HepG2 (cell line): ENCODE results near the gene BAHCC1. TPM values are rescaled to one million over a fixed set of nuclear protein-coding genes. Genes with fewer than 3 reads are reported as not detected.

Experiments
- CBX5 ChIP-seq: sonication (generic); formaldehyde crosslinking; IDR thresholded peaks from 2 replicates; pipeline ENCODE4 v1.4.0; 2020; ENCODE audit warnings: missing genetic modification reagents, borderline replicate concordance
- CCDC6 ChIP-seq: sonication (generic); formaldehyde crosslinking; IDR thresholded peaks from 2 replicates; pipeline ENCODE4 v1.8.1; 2022; ENCODE audit warnings: mild to moderate bottlenecking, missing genetic modification reagents, moderate library complexity
- EED ChIP-seq: sonication (generic); formaldehyde crosslinking; IDR thresholded peaks from 2 replicates; pipeline ENCODE4 v1.5.0; 2020; ENCODE audit warnings: mild to moderate bottlenecking, missing genetic modification reagents
- ELF1 ChIP-seq: sonication (generic); formaldehyde crosslinking; IDR thresholded peaks from 2 replicates; pipeline ENCODE4 v1.4.0; 2020; ENCODE audit warnings: missing genetic modification reagents
- FOSL2 ChIP-seq: sonication (generic); formaldehyde crosslinking; IDR thresholded peaks from 2 replicates; pipeline ENCODE4 v1.4.0; 2020; ENCODE audit warnings: missing genetic modification reagents
- HOXA9 ChIP-seq: sonication (generic); formaldehyde crosslinking; IDR thresholded peaks from 2 replicates; pipeline ENCODE4 v1.8.1; 2022; ENCODE audit warnings: missing genetic modification reagents, mild to moderate bottlenecking, moderate library complexity, borderline replicate concordance
- KDM2A ChIP-seq: sonication (generic); formaldehyde crosslinking; IDR thresholded peaks from 2 replicates; pipeline ENCODE4 v1.4.0; 2020; ENCODE audit warnings: low read depth, missing genetic modification reagents, borderline replicate concordance
- NFKBIZ ChIP-seq: IDR thresholded peaks from 2 replicates; pipeline ENCODE4 v1.6.1; 2018; ENCODE audit warnings: missing genetic modification reagents, missing compliant biosample characterization
- NFYB ChIP-seq: sonication (generic); formaldehyde crosslinking; IDR thresholded peaks from 2 replicates; pipeline ENCODE4 v1.4.0; 2020; ENCODE audit warnings: missing genetic modification reagents
- XRCC5 ChIP-seq: fragments of 200-400 bp; formaldehyde crosslinking; optimal IDR thresholded peaks from 2 replicates; pipeline ENCODE3; 2017; ENCODE audit warnings: mild to moderate bottlenecking, low read length
- ZGPAT ChIP-seq: IDR thresholded peaks from 2 replicates; pipeline ENCODE4 v1.6.1; 2016; ENCODE audit warnings: mild to moderate bottlenecking
- ZNF263 ChIP-seq: sonication (generic); formaldehyde crosslinking; IDR thresholded peaks from 2 replicates; pipeline ENCODE4 v1.4.0; 2020; ENCODE audit warnings: missing genetic modification reagents
- ZNF280D ChIP-seq: sonication (generic); formaldehyde crosslinking; IDR thresholded peaks from 2 replicates; pipeline ENCODE4 v1.5.1; 2020; ENCODE audit warnings: mild to moderate bottlenecking, missing genetic modification reagents
- ZNF510 ChIP-seq: sonication (generic); formaldehyde crosslinking; IDR thresholded peaks from 2 replicates; pipeline ENCODE4 v1.4.0; 2020; ENCODE audit warnings: low read depth, mild to moderate bottlenecking, missing genetic modification reagents
- ZNF790 ChIP-seq: sonication (generic); formaldehyde crosslinking; IDR thresholded peaks from 2 replicates; pipeline ENCODE4 v1.8.0; 2022; ENCODE audit warnings: missing genetic modification reagents, mild to moderate bottlenecking, borderline replicate concordance
- ZNF850 ChIP-seq: sonication (generic); formaldehyde crosslinking; conservative IDR thresholded peaks from 2 replicates; pipeline ENCODE4 v1.9.0; 2021; ENCODE audit warnings: mild to moderate bottlenecking, missing genetic modification reagents
- polyA plus RNA-seq, 8 experiments: library from polyadenylated mRNA; depleted of rRNA in 3 of 8; stranded (reverse) in 7 of 8; unstranded in 1 of 8; fragments of >200 nt; fragmentation: Illumina TruSeq in 4 of 8; extraction: Trizol in 4 of 8; gene quantifications; 2 replicates each; pipeline versions ENCODE4 v1.2.1 to v1.2.3, GENCODE V29; 2011 to 2016; ENCODE audit warnings: low read depth in 4 of 8, missing spikeins in 1 of 8, mixed read lengths in 1 of 8; ENCODE audit not compliant: insufficient read depth in 1 of 8
- total RNA-seq, 5 experiments: library from RNA; depleted of rRNA; stranded (reverse); fragments of >200 nt; fragmentation: Illumina TruSeq; extraction: Trizol; gene quantifications; 2 replicates each; pipeline ENCODE4 v1.2.3, GENCODE V29; 2016; ENCODE audit warnings: low read depth in 1 of 5
- TF ChIP-seq, protein P1 (sequence below): sonication (generic); formaldehyde crosslinking; IDR thresholded peaks from 2 replicates; pipeline ENCODE4 v1.9.0; 2021; ENCODE audit warnings: missing genetic modification reagents, borderline replicate concordance
- TF ChIP-seq, protein P2 (sequence below): IDR thresholded peaks from 2 replicates; pipeline ENCODE4 v1.6.1; 2016; ENCODE audit warnings: low read depth, control low read depth
- TF ChIP-seq, protein P3 (sequence below): sonication (generic); formaldehyde crosslinking; IDR thresholded peaks from 2 replicates; pipeline ENCODE4 v1.8.1; 2023; ENCODE audit warnings: mild to moderate bottlenecking, missing genetic modification reagents

The BAHCC1 gene
- total and polyA plus RNA-seq, 2 of the 13 experiments (the other 11 are each of a cell fraction or from before 2014, with no cell fraction given) = 1.4 to 1.7 TPM

GRCh38 chr17:81401723-81402529 is 6.7 kb downstream of the BAHCC1 start (continued):
- TF ChIP-seq, protein P1, sequence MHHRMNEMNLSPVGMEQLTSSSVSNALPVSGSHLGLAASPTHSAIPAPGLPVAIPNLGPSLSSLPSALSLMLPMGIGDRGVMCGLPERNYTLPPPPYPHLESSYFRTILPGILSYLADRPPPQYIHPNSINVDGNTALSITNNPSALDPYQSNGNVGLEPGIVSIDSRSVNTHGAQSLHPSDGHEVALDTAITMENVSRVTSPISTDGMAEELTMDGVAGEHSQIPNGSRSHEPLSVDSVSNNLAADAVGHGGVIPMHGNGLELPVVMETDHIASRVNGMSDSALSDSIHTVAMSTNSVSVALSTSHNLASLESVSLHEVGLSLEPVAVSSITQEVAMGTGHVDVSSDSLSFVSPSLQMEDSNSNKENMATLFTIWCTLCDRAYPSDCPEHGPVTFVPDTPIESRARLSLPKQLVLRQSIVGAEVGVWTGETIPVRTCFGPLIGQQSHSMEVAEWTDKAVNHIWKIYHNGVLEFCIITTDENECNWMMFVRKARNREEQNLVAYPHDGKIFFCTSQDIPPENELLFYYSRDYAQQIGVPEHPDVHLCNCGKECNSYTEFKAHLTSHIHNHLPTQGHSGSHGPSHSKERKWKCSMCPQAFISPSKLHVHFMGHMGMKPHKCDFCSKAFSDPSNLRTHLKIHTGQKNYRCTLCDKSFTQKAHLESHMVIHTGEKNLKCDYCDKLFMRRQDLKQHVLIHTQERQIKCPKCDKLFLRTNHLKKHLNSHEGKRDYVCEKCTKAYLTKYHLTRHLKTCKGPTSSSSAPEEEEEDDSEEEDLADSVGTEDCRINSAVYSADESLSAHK (CRISPR knock-in tag) = no peak
- TF ChIP-seq HOXA9 (CRISPR knock-in tag) = no peak
- TF ChIP-seq NFYB = no peak
- no peak for TF ChIP-seq ZNF850 (CRISPR knock-in tag)
- TF ChIP-seq, protein P2, sequence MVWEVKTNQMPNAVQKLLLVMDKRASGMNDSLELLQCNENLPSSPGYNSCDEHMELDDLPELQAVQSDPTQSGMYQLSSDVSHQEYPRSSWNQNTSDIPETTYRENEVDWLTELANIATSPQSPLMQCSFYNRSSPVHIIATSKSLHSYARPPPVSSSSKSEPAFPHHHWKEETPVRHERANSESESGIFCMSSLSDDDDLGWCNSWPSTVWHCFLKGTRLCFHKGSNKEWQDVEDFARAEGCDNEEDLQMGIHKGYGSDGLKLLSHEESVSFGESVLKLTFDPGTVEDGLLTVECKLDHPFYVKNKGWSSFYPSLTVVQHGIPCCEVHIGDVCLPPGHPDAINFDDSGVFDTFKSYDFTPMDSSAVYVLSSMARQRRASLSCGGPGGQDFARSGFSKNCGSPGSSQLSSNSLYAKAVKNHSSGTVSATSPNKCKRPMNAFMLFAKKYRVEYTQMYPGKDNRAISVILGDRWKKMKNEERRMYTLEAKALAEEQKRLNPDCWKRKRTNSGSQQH (CRISPR knock-in tag) = no peak
- TF ChIP-seq ELF1 = no peak
- no peak for TF ChIP-seq CCDC6
- TF ChIP-seq XRCC5 = peak; percentile 61
- no peak for TF ChIP-seq FOSL2 (CRISPR knock-in tag)
- peak; percentile 95 for TF ChIP-seq ZNF263
- TF ChIP-seq ZNF510 (CRISPR knock-in tag) = no peak
- TF ChIP-seq ZGPAT (CRISPR knock-in tag) = no peak
- 0 out of 2 replicates have a peak, but pooled peaks have one; percentile 28 for TF ChIP-seq KDM2A
- TF ChIP-seq CBX5 (CRISPR knock-in tag) = no peak
- no peak for TF ChIP-seq ZNF790 (CRISPR knock-in tag)
- no peak for TF ChIP-seq ZNF280D (CRISPR knock-in tag)
- no peak for TF ChIP-seq NFKBIZ
- TF ChIP-seq, protein P3, sequence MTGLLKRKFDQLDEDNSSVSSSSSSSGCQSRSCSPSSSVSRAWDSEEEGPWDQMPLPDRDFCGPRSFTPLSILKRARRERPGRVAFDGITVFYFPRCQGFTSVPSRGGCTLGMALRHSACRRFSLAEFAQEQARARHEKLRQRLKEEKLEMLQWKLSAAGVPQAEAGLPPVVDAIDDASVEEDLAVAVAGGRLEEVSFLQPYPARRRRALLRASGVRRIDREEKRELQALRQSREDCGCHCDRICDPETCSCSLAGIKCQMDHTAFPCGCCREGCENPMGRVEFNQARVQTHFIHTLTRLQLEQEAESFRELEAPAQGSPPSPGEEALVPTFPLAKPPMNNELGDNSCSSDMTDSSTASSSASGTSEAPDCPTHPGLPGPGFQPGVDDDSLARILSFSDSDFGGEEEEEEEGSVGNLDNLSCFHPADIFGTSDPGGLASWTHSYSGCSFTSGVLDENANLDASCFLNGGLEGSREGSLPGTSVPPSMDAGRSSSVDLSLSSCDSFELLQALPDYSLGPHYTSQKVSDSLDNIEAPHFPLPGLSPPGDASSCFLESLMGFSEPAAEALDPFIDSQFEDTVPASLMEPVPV (CRISPR knock-in tag) = no peak
- TF ChIP-seq EED (CRISPR knock-in tag) = no peak
